Neural cell (in vitro differentiated cells): Measurements from ENCODE around the gene MMP20. TPM values are rescaled to one million over a fixed set of nuclear protein-coding genes. Genes with fewer than 3 reads are reported as not detected.

ENCODE experiments used
- H2AFZ ChIP-seq: fragments of 200-600, 300-800 bp; sonication (generic), shearing (Covaris generic); 2 replicates; pipeline ENCODE4 v1.6.0; 2014; ENCODE audit warnings: low read depth, mild to moderate bottlenecking, antibody characterized with exemption, low read length, moderate library complexity
- H3F3A ChIP-seq: fragments of 200-600 bp; shearing (Covaris generic); 2 replicates; pipeline ENCODE4 v1.6.1; 2016; ENCODE audit warnings: mild to moderate bottlenecking, moderate library complexity, mixed read lengths, antibody characterized with exemption, low read length; ENCODE audit not compliant: insufficient read depth, poor library complexity, severe bottlenecking
- H3K27ac ChIP-seq: fragments of 200-600, 300-800 bp; sonication (generic), shearing (Covaris generic); 2 replicates; pipeline ENCODE4 v1.5.1; 2014; ENCODE audit warnings: mild to moderate bottlenecking, low read length, moderate library complexity
- H3K27me3 ChIP-seq: fragments of 300-800, 200-600 bp; sonication (generic), shearing (Covaris generic); 2 replicates; pipeline ENCODE4 v1.6.0; 2014; ENCODE audit warnings: mild to moderate bottlenecking, low read depth, low read length, moderate library complexity; ENCODE audit not compliant: insufficient read depth
- H3K36me3 ChIP-seq: fragments of 300-800, 200-600 bp; sonication (generic), shearing (Covaris generic); 2 replicates; pipeline ENCODE4 v1.5.1; 2014; ENCODE audit warnings: mild to moderate bottlenecking, antibody characterized with exemption, low read length, moderate library complexity; ENCODE audit not compliant: insufficient read depth
- H3K4me2 ChIP-seq: fragments of 300-800, 200-600 bp; sonication (generic), shearing (Covaris generic); 2 replicates; pipeline ENCODE4 v1.6.0; 2014; ENCODE audit warnings: mild to moderate bottlenecking, low read length
- H3K4me3 ChIP-seq: fragments of 300-800, 200-600 bp; sonication (generic), shearing (Covaris generic); 2 replicates; pipeline ENCODE4 v1.5.1; 2014; ENCODE audit warnings: mild to moderate bottlenecking, low read length, moderate library complexity
- H3K79me2 ChIP-seq: fragments of 200-600 bp; shearing (Covaris generic); replicated peaks from 2 replicates; pipeline ENCODE4 v1.6.0; 2014; ENCODE audit warnings: mild to moderate bottlenecking, low read length, moderate library complexity; ENCODE audit not compliant: insufficient read depth
- H3K9ac ChIP-seq: fragments of 300-800, 200-600 bp; sonication (generic), shearing (Covaris generic); 2 replicates; pipeline ENCODE4 v1.6.1; 2016; ENCODE audit warnings: mild to moderate bottlenecking, low read length, mixed read lengths
- H3K9me2 ChIP-seq: fragments of 200-600 bp; shearing (Covaris generic); 2 replicates; pipeline ENCODE4 v1.6.1; 2016; ENCODE audit warnings: mild to moderate bottlenecking, low read length, mixed read lengths; ENCODE audit not compliant: insufficient read depth
- H3K9me3 ChIP-seq: fragments of 200-600, 300-800 bp; sonication (generic), shearing (Covaris generic); 2 replicates; pipeline ENCODE4 v1.6.1; 2016; ENCODE audit warnings: mild to moderate bottlenecking, mixed run types, low read length, moderate library complexity, mixed read lengths
- H4K20me1 ChIP-seq: fragments of 200-600 bp; shearing (Covaris generic); 2 replicates; pipeline ENCODE4 v1.6.1; 2016; ENCODE audit warnings: mild to moderate bottlenecking, mixed run types; ENCODE audit not compliant: insufficient read depth
- EP300 ChIP-seq: fragments of 450-650 bp; conservative IDR thresholded peaks from 2 replicates; pipeline ENCODE4 v1.6.1; 2014; ENCODE audit warnings: antibody characterized with exemption, mild to moderate bottlenecking, moderate library complexity; ENCODE audit not compliant: poor library complexity, severe bottlenecking
- EZH2 ChIP-seq: fragments of 200-600, 300-800 bp; shearing (Covaris generic), sonication (generic); IDR thresholded peaks from 2 replicates; pipeline ENCODE4 v1.6.1; 2014; ENCODE audit warnings: antibody characterized with exemption, low read length, borderline replicate concordance, mild to moderate bottlenecking; ENCODE audit not compliant: insufficient read depth, poor library complexity, severe bottlenecking
- MXI1 ChIP-seq: fragments of 450-650 bp; conservative IDR thresholded peaks from 2 replicates; pipeline ENCODE4 v1.6.1; 2014; ENCODE audit warnings: antibody characterized with exemption, mild to moderate bottlenecking; ENCODE audit not compliant: poor library complexity, severe bottlenecking
- POLR2AphosphoS5 ChIP-seq: IDR thresholded peaks from 2 replicates; pipeline ENCODE4 v1.6.1; 2012
- RAD21 ChIP-seq: fragments of 450-650 bp; conservative IDR thresholded peaks from 2 replicates; pipeline ENCODE4 v1.6.1; 2014; ENCODE audit warnings: antibody characterized with exemption, mild to moderate bottlenecking, moderate library complexity
- SMC3 ChIP-seq: fragments of 450-650 bp; conservative IDR thresholded peaks from 2 replicates; pipeline ENCODE4 v1.6.1; 2014; ENCODE audit warnings: antibody characterized with exemption, mild to moderate bottlenecking, moderate library complexity; ENCODE audit not compliant: poor library complexity
- TAF1 ChIP-seq: IDR thresholded peaks from 2 replicates; pipeline ENCODE4 v1.6.1; 2012; ENCODE audit warnings: low read depth
- polyA plus RNA-seq: library from polyadenylated mRNA; depleted of rRNA; stranded (reverse); fragments of >200 nt; gene quantifications from 2 replicates; pipeline ENCODE4 v1.2.3, GENCODE V29; 2014
- TF ChIP-seq, protein P1 (sequence below): IDR thresholded peaks from 2 replicates; pipeline ENCODE4 v1.6.1; 2012; ENCODE audit warnings: borderline replicate concordance
- TF ChIP-seq, protein P2 (sequence below): fragments of 450-650 bp; IDR thresholded peaks from 2 replicates; pipeline ENCODE4 v1.5.1; 2014; ENCODE audit warnings: antibody characterized with exemption, mild to moderate bottlenecking, moderate library complexity; ENCODE audit not compliant: poor library complexity, severe bottlenecking

Gene MMP20
- polyA plus RNA-seq, 1 donor from 2014 or later: not detected

DNA sequence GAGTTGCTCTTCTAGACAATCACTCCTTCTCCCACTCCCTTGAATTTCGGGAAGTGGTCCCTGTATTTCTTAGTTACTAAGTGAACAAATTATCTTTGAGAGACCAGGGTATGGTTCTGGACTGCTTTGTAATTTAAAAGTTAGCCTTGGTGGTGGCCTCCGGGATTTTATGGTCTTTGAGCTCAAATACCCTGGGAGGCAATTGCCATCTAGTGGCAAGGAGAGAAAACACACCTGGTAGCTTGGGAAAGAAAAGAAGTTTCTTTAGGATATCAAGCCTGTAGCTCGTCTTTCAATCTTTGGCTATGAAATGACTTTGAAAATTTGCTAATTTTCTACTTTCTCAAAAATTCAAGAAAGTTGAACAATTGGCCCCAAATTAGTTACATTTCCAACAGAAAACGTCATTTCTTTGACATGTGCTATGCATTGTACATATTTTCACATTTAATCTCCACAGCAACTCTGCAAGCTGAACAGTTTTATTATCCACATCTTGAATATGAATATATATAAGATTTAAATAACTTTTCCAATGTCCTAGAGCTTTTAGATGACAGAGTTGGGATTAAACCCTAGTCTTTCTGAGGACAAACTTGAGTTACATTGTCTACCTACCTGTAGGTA lies 41.3 kb upstream of the MMP20 start:
- H2AFZ ChIP-seq: no peak overlapping the region
- H3K79me2 ChIP-seq: no peaks in the 10 kb centered on the region
- no peak overlapping the region for H3K9ac ChIP-seq
- TF ChIP-seq RAD21 (peak; percentile 56), SMC3 (peak; percentile 36), TAF1 (no peak), EZH2 (no peak), POLR2AphosphoS5 (no peak), MXI1 (no peak), EP300 (no peak)
- TF ChIP-seq, protein P1, sequence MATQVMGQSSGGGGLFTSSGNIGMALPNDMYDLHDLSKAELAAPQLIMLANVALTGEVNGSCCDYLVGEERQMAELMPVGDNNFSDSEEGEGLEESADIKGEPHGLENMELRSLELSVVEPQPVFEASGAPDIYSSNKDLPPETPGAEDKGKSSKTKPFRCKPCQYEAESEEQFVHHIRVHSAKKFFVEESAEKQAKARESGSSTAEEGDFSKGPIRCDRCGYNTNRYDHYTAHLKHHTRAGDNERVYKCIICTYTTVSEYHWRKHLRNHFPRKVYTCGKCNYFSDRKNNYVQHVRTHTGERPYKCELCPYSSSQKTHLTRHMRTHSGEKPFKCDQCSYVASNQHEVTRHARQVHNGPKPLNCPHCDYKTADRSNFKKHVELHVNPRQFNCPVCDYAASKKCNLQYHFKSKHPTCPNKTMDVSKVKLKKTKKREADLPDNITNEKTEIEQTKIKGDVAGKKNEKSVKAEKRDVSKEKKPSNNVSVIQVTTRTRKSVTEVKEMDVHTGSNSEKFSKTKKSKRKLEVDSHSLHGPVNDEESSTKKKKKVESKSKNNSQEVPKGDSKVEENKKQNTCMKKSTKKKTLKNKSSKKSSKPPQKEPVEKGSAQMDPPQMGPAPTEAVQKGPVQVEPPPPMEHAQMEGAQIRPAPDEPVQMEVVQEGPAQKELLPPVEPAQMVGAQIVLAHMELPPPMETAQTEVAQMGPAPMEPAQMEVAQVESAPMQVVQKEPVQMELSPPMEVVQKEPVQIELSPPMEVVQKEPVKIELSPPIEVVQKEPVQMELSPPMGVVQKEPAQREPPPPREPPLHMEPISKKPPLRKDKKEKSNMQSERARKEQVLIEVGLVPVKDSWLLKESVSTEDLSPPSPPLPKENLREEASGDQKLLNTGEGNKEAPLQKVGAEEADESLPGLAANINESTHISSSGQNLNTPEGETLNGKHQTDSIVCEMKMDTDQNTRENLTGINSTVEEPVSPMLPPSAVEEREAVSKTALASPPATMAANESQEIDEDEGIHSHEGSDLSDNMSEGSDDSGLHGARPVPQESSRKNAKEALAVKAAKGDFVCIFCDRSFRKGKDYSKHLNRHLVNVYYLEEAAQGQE: no peak
- TF ChIP-seq, protein P2, sequence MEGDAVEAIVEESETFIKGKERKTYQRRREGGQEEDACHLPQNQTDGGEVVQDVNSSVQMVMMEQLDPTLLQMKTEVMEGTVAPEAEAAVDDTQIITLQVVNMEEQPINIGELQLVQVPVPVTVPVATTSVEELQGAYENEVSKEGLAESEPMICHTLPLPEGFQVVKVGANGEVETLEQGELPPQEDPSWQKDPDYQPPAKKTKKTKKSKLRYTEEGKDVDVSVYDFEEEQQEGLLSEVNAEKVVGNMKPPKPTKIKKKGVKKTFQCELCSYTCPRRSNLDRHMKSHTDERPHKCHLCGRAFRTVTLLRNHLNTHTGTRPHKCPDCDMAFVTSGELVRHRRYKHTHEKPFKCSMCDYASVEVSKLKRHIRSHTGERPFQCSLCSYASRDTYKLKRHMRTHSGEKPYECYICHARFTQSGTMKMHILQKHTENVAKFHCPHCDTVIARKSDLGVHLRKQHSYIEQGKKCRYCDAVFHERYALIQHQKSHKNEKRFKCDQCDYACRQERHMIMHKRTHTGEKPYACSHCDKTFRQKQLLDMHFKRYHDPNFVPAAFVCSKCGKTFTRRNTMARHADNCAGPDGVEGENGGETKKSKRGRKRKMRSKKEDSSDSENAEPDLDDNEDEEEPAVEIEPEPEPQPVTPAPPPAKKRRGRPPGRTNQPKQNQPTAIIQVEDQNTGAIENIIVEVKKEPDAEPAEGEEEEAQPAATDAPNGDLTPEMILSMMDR: peak; percentile 53
- H3K9me2 ChIP-seq: no peaks in the 10 kb centered on the region
- H3K27ac ChIP-seq: no peak overlapping the region
- H3K4me3 ChIP-seq: no peak overlapping the region
- no peaks in the 10 kb centered on the region for H3K9me3 ChIP-seq
- no peaks in the 10 kb centered on the region for H3F3A ChIP-seq
- no peaks in the 10 kb centered on the region for H3K36me3 ChIP-seq
- H3K4me2 ChIP-seq: no peak overlapping the region
- H4K20me1 ChIP-seq: no peaks in the 10 kb centered on the region
- no peaks in the 10 kb centered on the region for H3K27me3 ChIP-seq

DNA sequence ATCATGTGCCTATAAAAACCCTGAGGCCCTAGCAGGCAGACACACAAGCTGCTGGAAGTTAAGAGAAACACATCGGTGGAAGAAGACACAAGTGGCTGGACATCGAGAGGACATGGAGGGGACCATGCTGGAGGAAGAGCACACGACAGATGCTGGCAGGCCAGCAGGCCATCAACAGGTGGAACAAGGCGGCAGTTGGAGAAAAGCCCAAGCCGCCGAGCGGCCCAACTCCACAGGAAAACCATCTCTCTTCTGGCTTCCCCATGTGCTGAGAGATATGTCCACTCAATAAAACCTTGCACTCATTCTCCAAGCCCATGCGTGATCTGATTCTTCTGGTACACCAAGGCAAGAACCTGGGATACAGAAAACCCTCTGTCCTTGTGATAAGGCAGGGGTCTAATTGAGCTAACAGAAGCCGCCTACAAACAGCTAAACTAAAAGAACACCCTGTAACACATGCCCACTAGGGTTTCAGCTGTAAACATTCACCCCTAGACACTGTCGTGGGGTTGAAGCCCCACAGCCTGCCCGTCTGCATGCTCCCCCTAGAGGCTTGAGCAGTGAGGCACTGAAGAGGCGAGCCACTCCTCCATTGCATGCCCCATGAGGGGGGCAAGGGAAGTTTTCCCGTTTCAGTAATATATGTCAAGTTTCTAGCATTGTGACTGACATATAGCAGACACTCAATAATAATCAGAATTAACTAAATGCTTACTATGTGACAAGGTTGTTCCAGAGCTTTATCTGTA lies 39.0 kb upstream of the MMP20 start:
- no peak overlapping the region for H3K27ac ChIP-seq
- H3K36me3 ChIP-seq: no peaks in the 10 kb centered on the region
- no peaks in the 10 kb centered on the region for H3K79me2 ChIP-seq
- no peak overlapping the region for H3K9ac ChIP-seq
- H3K27me3 ChIP-seq: no peaks in the 10 kb centered on the region
- no peak overlapping the region for H2AFZ ChIP-seq
- no peaks in the 10 kb centered on the region for H3K9me3 ChIP-seq
- no peaks in the 10 kb centered on the region for H3F3A ChIP-seq
- no peak for TF ChIP-seq SMC3
- TF ChIP-seq EZH2: no peak
- no peaks in the 10 kb centered on the region for H4K20me1 ChIP-seq
- H3K9me2 ChIP-seq: no peaks in the 10 kb centered on the region
- H3K4me3 ChIP-seq: no peak overlapping the region
- H3K4me2 ChIP-seq: no peak overlapping the region
